GM12875 (cell line): ENCODE data around the gene SH3PXD2A.

Source experiments
- H3K4me3 ChIP-seq: one replicate; pipeline ENCODE4 v1.5.1; 2011; ENCODE audit warnings: low read depth, low read length, control low read depth
- CTCF ChIP-seq: IDR thresholded peaks from 2 replicates; pipeline ENCODE4 v1.5.1; 2011; ENCODE audit warnings: low read depth, mild to moderate bottlenecking, control low read depth, inconsistent platforms, low read length, moderate library complexity, borderline replicate concordance; ENCODE audit not compliant: insufficient read depth

The SH3PXD2A gene

GRCh38 chr10:103573205-103573487 lies 282.2 kb downstream of the SH3PXD2A start:
- TF ChIP-seq CTCF = no peak
- no peak overlapping the region for H3K4me3 ChIP-seq

GRCh38 chr10:103572347-103573204 lies 282.8 kb downstream of the SH3PXD2A start:
- TF ChIP-seq CTCF = no peak
- H3K4me3 ChIP-seq = no peak overlapping the region

- no peak for TF ChIP-seq CTCF
- H3K4me3 ChIP-seq = no peak overlapping the region
These were observed 283.8 kb downstream of the SH3PXD2A start for GRCh38 chr10:103571656-103571975.

GRCh38 chr10:103570844-103571655 lies 284.3 kb downstream of the SH3PXD2A start:
- H3K4me3 ChIP-seq = no peak overlapping the region
- TF ChIP-seq CTCF = no peak

- H3K4me3 ChIP-seq = no peak overlapping the region
- TF ChIP-seq CTCF = no peak
These were observed 285.5 kb downstream of the SH3PXD2A start for GRCh38 chr10:103569896-103570295.

GRCh38 chr10:103568505-103568904 lies 286.9 kb downstream of the SH3PXD2A start:
- no peak overlapping the region for H3K4me3 ChIP-seq
- no peak for TF ChIP-seq CTCF

- no peak for TF ChIP-seq CTCF
- no peak overlapping the region for H3K4me3 ChIP-seq
These were observed 288.8 kb downstream of the SH3PXD2A start for GRCh38 chr10:103566536-103566935.
